Astrocyte of the cerebellum (primary cell): Measurements from ENCODE around the gene CFAP20DC.

Experiments used
- DNase-seq: peaks from one replicate; pipeline ENCODE4 v3.0.0-alpha.2; 2011; ENCODE audit warnings: low read depth
- H3K4me3 ChIP-seq: 2 replicates; pipeline ENCODE4 v1.5.1; 2011; ENCODE audit warnings: mild to moderate bottlenecking, low read depth, low read length, moderate library complexity
- in situ Hi-C: cut with HindIII; loops from 2 replicates; pipeline ENCODE4 v1.10.0; 2017; ENCODE audit warnings: low sequenced_read_pairs
- TF ChIP-seq, protein P1 (sequence below): IDR thresholded peaks from 2 replicates; pipeline ENCODE4 v1.5.1; 2012; ENCODE audit warnings: low read length, low read depth, moderate library complexity, mild to moderate bottlenecking; ENCODE audit errors: missing control alignments

Gene CFAP20DC

GRCh38 chr3:58725326-58725853 is 324.4 kb downstream of the CFAP20DC start:
- DNase-seq, result no peak
- in situ Hi-C loops, result no loop called here
- TF ChIP-seq, protein P1, sequence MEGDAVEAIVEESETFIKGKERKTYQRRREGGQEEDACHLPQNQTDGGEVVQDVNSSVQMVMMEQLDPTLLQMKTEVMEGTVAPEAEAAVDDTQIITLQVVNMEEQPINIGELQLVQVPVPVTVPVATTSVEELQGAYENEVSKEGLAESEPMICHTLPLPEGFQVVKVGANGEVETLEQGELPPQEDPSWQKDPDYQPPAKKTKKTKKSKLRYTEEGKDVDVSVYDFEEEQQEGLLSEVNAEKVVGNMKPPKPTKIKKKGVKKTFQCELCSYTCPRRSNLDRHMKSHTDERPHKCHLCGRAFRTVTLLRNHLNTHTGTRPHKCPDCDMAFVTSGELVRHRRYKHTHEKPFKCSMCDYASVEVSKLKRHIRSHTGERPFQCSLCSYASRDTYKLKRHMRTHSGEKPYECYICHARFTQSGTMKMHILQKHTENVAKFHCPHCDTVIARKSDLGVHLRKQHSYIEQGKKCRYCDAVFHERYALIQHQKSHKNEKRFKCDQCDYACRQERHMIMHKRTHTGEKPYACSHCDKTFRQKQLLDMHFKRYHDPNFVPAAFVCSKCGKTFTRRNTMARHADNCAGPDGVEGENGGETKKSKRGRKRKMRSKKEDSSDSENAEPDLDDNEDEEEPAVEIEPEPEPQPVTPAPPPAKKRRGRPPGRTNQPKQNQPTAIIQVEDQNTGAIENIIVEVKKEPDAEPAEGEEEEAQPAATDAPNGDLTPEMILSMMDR, result no peak
- H3K4me3 ChIP-seq, result no peak overlapping the region

- TF ChIP-seq, protein P1, result no peak
- no peak for DNase-seq
- no peak overlapping the region for H3K4me3 ChIP-seq
- in situ Hi-C loops, result no loop called here
Measured at GRCh38 chr3:58724336-58724735, 325.5 kb downstream of the CFAP20DC start.

GRCh38 chr3:58723173-58723572 is 326.7 kb downstream of the CFAP20DC start:
- DNase-seq, result no peak

DNA sequence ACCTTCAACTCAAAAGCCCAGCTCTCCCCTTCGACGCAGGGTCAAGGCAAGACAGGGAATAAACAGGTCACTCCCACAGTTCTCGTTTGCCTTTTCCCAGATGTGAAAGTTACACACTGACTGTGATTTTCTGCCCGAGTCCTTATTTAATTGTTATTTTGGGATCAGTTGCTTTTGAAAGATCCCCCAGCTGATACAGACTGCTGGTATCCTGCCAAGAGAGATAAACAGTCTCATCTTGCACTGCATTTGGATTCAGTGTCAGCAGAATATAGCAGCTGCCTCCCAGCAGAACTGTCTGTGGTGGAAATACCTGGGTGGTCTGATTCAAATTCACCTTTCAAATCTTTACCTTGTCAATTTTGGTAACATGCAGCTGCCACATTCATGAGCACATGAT is 327.3 kb downstream of the CFAP20DC start:
- DNase-seq, result no peak
- TF ChIP-seq, protein P1, result no peak
- no peak overlapping the region for H3K4me3 ChIP-seq
- in situ Hi-C loops, result no loop called here

More at GRCh38 chr3:58723173-58723572, 326.7 kb downstream of the CFAP20DC start:
- TF ChIP-seq, protein P1, result no peak
- no peak overlapping the region for H3K4me3 ChIP-seq
- in situ Hi-C loops, result no loop called here

GRCh38 chr3:58720526-58720925 is 329.3 kb downstream of the CFAP20DC start:
- no peak for DNase-seq
- TF ChIP-seq, protein P1, result no peak
- no peak overlapping the region for H3K4me3 ChIP-seq
- in situ Hi-C loops, result no loop called here

DNA sequence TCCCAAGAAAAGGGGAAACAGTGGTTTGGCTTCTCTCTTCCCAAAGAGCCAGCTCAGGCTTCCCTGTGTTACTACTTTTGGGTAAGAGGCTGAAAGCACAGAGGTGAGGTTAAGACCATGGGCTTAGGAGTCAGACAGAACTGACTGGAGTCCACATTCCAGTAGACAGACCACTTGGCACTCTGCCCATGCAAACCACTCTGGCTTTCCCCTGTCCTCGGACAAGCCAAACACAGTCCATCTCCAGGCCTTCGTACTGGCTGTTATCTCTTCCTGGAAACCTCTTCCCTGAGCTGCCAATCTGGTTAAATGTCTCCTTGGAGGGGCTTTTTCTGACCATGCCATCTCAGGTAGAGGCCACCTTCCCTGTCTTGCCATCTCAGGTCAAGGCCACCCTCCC is 330.1 kb downstream of the CFAP20DC start:
- H3K4me3 ChIP-seq, result no peak overlapping the region
- in situ Hi-C loops, result no loop called here
- DNase-seq, result no peak
- TF ChIP-seq, protein P1, result no peak
